ENCODE measurements around the gene PATZ1.

Gene PATZ1

DNA sequence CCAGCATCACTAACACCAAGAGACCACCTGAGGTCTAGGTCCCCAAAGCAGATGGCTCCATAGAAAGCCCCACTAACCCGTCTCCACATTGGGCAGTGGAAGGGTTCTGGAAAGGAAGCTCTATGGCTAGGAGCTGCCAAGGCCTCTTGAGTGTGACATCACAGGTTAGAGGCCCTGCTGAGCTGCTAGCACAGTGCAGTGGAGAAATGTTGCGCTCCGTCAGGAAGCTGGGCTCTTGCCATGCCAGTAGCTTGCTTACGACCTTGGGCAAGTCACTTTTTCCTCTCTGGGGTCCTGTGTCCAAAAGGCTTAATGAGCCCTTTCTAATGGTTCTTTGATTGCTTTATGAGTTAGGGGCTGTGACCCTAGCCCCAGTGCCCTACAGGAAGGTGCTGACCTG lies 64.4 kb downstream of the PATZ1 start:
- no peak for DNase-seq (ENCODE audit: low read depth)

DNA sequence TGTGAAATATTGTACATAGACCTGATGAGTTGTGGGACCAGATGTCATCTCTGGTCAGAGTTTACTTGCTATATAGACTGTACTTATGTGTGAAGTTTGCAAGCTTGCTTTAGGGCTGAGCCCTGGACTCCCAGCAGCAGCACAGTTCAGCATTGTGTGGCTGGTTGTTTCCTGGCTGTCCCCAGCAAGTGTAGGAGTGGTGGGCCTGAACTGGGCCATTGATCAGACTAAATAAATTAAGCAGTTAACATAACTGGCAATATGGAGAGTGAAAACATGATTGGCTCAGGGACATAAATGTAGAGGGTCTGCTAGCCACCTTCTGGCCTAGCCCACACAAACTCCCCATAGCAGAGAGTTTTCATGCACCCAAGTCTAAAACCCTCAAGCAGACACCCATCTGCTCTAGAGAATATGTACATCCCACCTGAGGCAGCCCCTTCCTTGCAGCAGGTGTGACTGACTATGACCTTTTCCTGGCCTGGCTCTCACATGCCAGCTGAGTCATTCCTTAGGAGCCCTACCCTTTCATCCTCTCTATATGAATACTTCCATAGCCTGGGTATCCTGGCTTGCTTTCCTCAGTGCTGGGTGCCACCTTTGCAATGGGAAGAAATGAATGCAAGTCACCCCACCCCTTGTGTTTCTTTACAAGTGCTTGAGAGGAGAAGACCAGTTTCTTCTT lies 66.2 kb downstream of the PATZ1 start:
- no peak for DNase-seq (ENCODE audit: low read depth)

DNA sequence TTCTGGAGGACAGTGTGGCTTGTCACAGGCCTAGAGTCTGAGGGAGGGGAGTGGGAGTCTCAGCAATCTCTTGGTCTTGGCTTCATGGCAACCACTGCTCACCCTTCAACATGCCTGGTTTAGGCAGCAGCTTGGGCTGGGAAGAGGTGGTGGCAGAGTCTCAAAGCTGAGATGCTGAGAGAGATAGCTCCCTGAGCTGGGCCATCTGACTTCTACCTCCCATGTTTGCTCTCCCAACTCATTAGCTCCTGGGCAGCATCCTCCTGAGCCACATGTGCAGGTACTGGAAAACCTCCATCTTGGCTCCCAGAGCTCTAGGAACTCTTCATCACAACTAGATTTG lies 66.8 kb downstream of the PATZ1 start:
- DNase-seq (ENCODE audit: low read depth) = no peak

DNA sequence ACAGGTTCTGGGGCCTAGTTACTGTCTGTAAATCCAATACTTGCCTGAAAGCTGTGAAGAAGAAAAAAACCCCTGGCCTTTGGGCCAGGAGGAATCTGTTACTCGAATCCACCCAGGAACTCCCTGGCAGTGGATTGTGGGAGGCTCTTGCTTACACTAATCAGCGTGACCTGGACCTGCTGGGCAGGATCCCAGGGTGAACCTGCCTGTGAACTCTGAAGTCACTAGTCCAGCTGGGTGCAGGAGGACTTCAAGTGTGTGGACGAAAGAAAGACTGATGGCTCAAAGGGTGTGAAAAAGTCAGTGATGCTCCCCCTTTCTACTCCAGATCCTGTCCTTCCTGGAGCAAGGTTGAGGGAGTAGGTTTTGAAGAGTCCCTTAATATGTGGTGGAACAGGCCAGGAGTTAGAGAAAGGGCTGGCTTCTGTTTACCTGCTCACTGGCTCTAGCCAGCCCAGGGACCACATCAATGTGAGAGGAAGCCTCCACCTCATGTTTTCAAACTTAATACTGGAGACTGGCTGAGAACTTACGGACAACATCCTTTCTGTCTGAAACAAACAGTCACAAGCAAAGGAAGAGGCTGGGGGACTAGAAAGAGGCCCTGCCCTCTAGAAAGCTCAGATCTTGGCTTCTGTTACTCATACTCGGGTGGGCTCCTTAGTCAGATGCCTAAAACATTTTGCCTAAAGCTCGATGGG lies 67.4 kb downstream of the PATZ1 start:
- DNase-seq (ENCODE audit: low read depth) = no peak

DNA sequence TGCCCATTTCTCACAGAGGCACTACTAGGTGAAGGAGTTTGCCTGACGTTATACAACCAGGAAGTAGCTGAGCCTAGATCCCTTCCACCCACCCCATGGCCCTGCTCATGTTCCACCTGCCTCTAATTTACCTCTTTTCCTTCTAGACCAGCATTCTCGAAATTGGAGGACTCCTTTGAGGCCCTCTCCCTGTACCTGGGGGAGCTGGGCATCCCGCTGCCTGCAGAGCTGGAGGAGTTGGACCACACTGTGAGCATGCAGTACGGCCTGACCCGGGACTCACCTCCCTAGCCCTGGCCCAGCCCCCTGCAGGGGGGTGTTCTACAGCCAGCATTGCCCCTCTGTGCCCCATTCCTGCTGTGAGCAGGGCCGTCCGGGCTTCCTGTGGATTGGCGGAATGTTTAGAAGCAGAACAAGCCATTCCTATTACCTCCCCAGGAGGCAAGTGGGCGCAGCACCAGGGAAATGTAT lies 68.0 kb downstream of the PATZ1 start:
- DNase-seq (ENCODE audit: low read depth) = no peak

DNA sequence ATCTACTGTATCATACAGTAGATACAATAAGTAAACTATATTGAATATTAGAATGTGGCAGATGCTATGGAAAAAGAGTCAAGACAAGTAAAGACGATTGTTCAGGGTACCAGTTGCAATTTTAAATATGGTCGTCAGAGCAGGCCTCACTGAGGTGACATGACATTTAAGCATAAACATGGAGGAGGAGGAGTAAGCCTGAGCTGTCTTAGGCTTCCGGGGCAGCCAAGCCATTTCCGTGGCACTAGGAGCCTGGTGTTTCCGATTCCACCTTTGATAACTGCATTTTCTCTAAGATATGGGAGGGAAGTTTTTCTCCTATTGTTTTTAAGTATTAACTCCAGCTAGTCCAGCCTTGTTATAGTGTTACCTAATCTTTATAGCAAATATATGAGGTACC lies 68.4 kb downstream of the PATZ1 start:
- no peak for DNase-seq (ENCODE audit: low read depth)

DNA sequence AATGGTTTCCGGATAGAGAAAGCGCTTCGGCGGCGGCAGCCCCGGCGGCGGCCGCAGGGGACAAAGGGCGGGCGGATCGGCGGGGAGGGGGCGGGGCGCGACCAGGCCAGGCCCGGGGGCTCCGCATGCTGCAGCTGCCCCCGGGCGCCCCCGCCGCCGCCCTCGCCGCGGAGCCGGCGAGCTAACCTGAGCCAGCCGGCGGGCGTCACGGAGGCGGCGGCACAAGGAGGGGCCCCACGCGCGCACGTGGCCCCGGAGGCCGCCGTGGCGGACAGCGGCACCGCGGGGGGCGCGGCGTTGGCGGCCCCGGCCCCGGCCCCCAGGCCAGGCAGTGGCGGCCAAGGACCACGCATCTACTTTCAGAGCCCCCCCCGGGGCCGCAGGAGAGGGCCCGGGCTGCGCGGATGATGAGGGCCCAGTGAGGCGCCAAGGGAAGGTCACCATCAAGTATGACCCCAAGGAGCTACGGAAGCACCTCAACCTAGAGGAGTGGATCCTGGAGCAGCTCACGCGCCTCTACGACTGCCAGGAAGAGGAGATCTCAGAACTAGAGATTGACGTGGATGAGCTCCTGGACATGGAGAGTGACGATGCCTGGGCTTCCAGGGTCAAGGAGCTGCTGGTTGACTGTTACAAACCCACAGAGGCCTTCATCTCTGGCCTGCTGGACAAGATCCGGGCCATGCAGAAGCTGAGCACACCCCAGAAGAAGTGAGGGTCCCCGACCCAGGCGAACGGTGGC lies 69.5 kb downstream of the PATZ1 start:
- no peak for DNase-seq (ENCODE audit: low read depth)
